Adrenal gland (tissue), 5 donors: Measurements from ENCODE around the gene HOXA6.

Experiments
- CTCF ChIP-seq, 6 experiments: fragments of 450-650 bp in 4 of 6; fragments of 200-600 bp in 2 of 6; sonication (generic) in 1 of 6; IDR thresholded peaks; 1 replicate in 5 of 6; 2 replicates in 1 of 6; pipeline versions ENCODE4 v1.5.1 to v1.8.0; 2016 to 2021; ENCODE audit warnings: antibody characterized with exemption in 6 of 6, mild to moderate bottlenecking in 2 of 6, moderate library complexity in 1 of 6
- POLR2A ChIP-seq, 2 donors: fragments of 450-650 bp; IDR thresholded peaks; one replicate each; pipeline ENCODE4 v1.6.1; 2017; ENCODE audit warnings: antibody characterized with exemption in 2 of 2, mild to moderate bottlenecking in 2 of 2, moderate library complexity in 1 of 2
- donor health status: DM: no; HTN: no; CAD: no.

- TF ChIP-seq CTCF (IDR thresholded peaks at IDR 0.05) (no peak), POLR2A (IDR thresholded peaks at IDR 0.05) (no peak)
These were observed 36.2 kb upstream of the HOXA6 start for GRCh38 chr7:27183682-27184336.
